Measurements from ENCODE around the gene TXNL1.

GRCh38 chr18:56650944-56651770 lies 12.8 kb upstream of the TXNL1 start, which contains the start of gene WDR7:
- 0 out of 2 replicates have a peak, but pooled peaks have one; percentile 38 for TF ChIP-seq ARID4B (CRISPR knock-in tag; IDR thresholded peaks at IDR 0.05; ENCODE audit: borderline replicate concordance)
- 0 out of 2 replicates have a peak, but pooled peaks have one; percentile 71 for TF ChIP-seq CBFB (CRISPR knock-in tag; IDR thresholded peaks at IDR 0.05; ENCODE audit: low read depth)
- TF ChIP-seq CTCF (IDR thresholded peaks at IDR 0.05), result no peak
- no peak for TF ChIP-seq ATF3 (CRISPR knock-in tag; conservative IDR thresholded peaks at IDR 0.05)
- TF ChIP-seq CREB1 (CRISPR knock-in tag; IDR thresholded peaks at IDR 0.05), result no peak
- no peak for TF ChIP-seq SMAD3 (CRISPR knock-in tag; IDR thresholded peaks at IDR 0.05; ENCODE audit: borderline replicate concordance)
- peak; percentile 72 for TF ChIP-seq CREM (CRISPR knock-in tag; IDR thresholded peaks at IDR 0.05)
- TF ChIP-seq PRDM15 (CRISPR knock-in tag; IDR thresholded peaks at IDR 0.05), result no peak

Data from WTC11 (cell line).